Panc1 (cell line): ENCODE data around the gene JAZF1. TPM values are rescaled to one million over a fixed set of nuclear protein-coding genes. Genes with fewer than 3 reads are reported as not detected.

Source experiments
- ATAC-seq: fragments of 200-7000 bp; cut with Tn5 transposase; 2 replicates; pipeline ENCODE4 v1.9.1; 2020; ENCODE audit warnings: mild to moderate bottlenecking, moderate library complexity
- BruUV-seq: library from RNA; stranded (reverse); fragments of 400-500 nt; replicated peaks from 2 replicates; lab custom pipeline; 2021; lab: Mats Ljungman, UMichigan
- CTCF ChIA-PET: fragments of 300-600 bp; sonication (Branson Sonifier 250); formaldehyde crosslinking; loops from one replicate; lab custom pipeline; 2022; ENCODE audit warnings: antibody characterized with exemption; lab: Charles Lee
- POLR2A ChIA-PET: fragments of 300-600 bp; sonication (Branson Sonifier 250); formaldehyde crosslinking; loops from one replicate; lab custom pipeline; 2022; ENCODE audit warnings: antibody characterized with exemption; lab: Charles Lee
- DNase-seq: peaks from one replicate; pipeline ENCODE4 v3.0.0-alpha.2; 2010; ENCODE audit warnings: low read depth, low spot score
- H3K27ac ChIP-seq: 2 replicates; pipeline ENCODE4 v1.5.1; 2011; ENCODE audit warnings: mild to moderate bottlenecking, low read length, inconsistent platforms
- H3K27me3 ChIP-seq: fragments of 200-500 bp; sonication (Bioruptor generic); 2 replicates; pipeline ENCODE4 v1.6.0; 2014; ENCODE audit warnings: low read length, inconsistent platforms; ENCODE audit not compliant: control insufficient read depth, insufficient read depth
- H3K36me3 ChIP-seq: fragments of 200-500 bp; sonication (Bioruptor generic); 2 replicates; pipeline ENCODE4 v1.5.1; 2014; ENCODE audit warnings: inconsistent platforms, mild to moderate bottlenecking, low read length, moderate library complexity; ENCODE audit not compliant: control insufficient read depth, insufficient read depth
- H3K4me1 ChIP-seq: 2 replicates; pipeline ENCODE4 v1.5.1; 2011; ENCODE audit warnings: inconsistent platforms, mild to moderate bottlenecking, low read length, moderate library complexity; ENCODE audit not compliant: control insufficient read depth, insufficient read depth
- H3K4me3 ChIP-seq, 2 experiments: 2 replicates each; pipeline ENCODE4 v1.5.1; 2011 to 2012; ENCODE audit warnings: low read depth in 2 of 2, low read length in 2 of 2, mild to moderate bottlenecking in 2 of 2, inconsistent platforms in 1 of 2, moderate library complexity in 1 of 2
- H3K9me3 ChIP-seq: fragments of 200-500 bp; sonication (Bioruptor generic); 2 replicates; pipeline ENCODE4 v1.5.1; 2014; ENCODE audit warnings: low read depth, mild to moderate bottlenecking, inconsistent platforms, low read length, moderate library complexity; ENCODE audit not compliant: control insufficient read depth, insufficient read depth
- CTCF ChIP-seq: fragments of 450-650 bp; IDR thresholded peaks from 2 replicates; pipeline ENCODE4 v1.5.1; 2017; ENCODE audit warnings: mild to moderate bottlenecking
- POLR2AphosphoS5 ChIP-seq: IDR thresholded peaks from 2 replicates; pipeline ENCODE4 v1.6.1; 2012; ENCODE audit warnings: mild to moderate bottlenecking, low read depth, low read length, moderate library complexity
- REST ChIP-seq, 2 experiments: IDR thresholded peaks; 2 replicates each; pipeline ENCODE4 v1.6.1; 2011 to 2012; ENCODE audit warnings: low read depth in 2 of 2, control low read depth in 1 of 2, low read length in 1 of 2, mild to moderate bottlenecking in 1 of 2, moderate library complexity in 1 of 2; ENCODE audit not compliant: insufficient read depth in 1 of 2
- SIN3A ChIP-seq: IDR thresholded peaks from 2 replicates; pipeline ENCODE4 v1.6.1; 2012; ENCODE audit warnings: low read depth, mild to moderate bottlenecking, low read length, moderate library complexity, borderline replicate concordance; ENCODE audit not compliant: insufficient read depth
- TCF7L2 ChIP-seq: IDR thresholded peaks from 2 replicates; pipeline ENCODE4 v1.6.1; 2011; ENCODE audit warnings: mild to moderate bottlenecking, low read depth, low read length, inconsistent platforms
- in situ Hi-C: cut with HindIII; loops from 2 replicates; pipeline ENCODE4 v1.10.0; 2016; ENCODE audit warnings: low sequenced_read_pairs, low pct_unique_long_range_greater_than_20kb
- intact Hi-C: fragments of 100-400 bp; cut with micrococcal nuclease; formaldehyde crosslinking; loops from one replicate; pipeline ENCODE4 v1.10.0; 2022; ENCODE audit not compliant: unreplicated experiment
- total RNA-seq: library from RNA; stranded (reverse); gene quantifications from one replicate; pipeline ENCODE4 v1.2.1, GENCODE V29; 2021; ENCODE audit not compliant: unreplicated experiment

Gene JAZF1
- total RNA-seq, 1 experiment from 2014 or later, result 8.8 TPM

GRCh38 chr7:28180031-28180363, 598 bp downstream of the JAZF1 start:
- H3K27me3 ChIP-seq, result 0 out of 2 replicates have a peak, but pooled peaks cover 6% of the 10 kb centered on the region
- DNase-seq (no peak), ATAC-seq (no peak; the same call in 1 of the 2 replicates)
- no peaks in the 10 kb centered on the region for H3K9me3 ChIP-seq
- ChIA-PET POLR2A (no interaction called here), CTCF (no interaction called here)
- peaks cover 15% of the 10 kb centered on the region for H3K4me1 ChIP-seq
- TF ChIP-seq SIN3A, result no peak
- TF ChIP-seq REST (IDR thresholded peaks at IDR 0.05; ENCODE audit: insufficient read depth in 1 of 2, low read depth in 2 of 2, low read length in 1 of 2), result no peak
- no peak for TF ChIP-seq TCF7L2
- TF ChIP-seq CTCF, result no peak
- no peak for TF ChIP-seq POLR2AphosphoS5
- no TSS peak for BruUV-seq
- H3K27ac ChIP-seq, result no peak overlapping the region
- H3K36me3 ChIP-seq, result no peaks in the 10 kb centered on the region
- intact Hi-C loops (no loop called here), in situ Hi-C loops (no loop called here)
- peak overlapping the region in 1 of 2 experiments; percentile 60; a peak in 2 of 4 replicates for H3K4me3 ChIP-seq

- POLR2A ChIA-PET, result no interaction called here
- H3K4me3 ChIP-seq, result peak overlapping the region; percentile 60 to 65
- H3K27ac ChIP-seq, result peak overlapping the region; percentile 62
- peaks cover 15% of the 10 kb centered on the region for H3K4me1 ChIP-seq
- H3K27me3 ChIP-seq, result 0 out of 2 replicates have a peak, but pooled peaks cover 2% of the 10 kb centered on the region
- no peaks in the 10 kb centered on the region for H3K9me3 ChIP-seq
- TF ChIP-seq TCF7L2 (no peak), SIN3A (peak; percentile 77; the same call in 1 of the 2 replicates)
- CTCF ChIA-PET, result no interaction called here
- in situ Hi-C loops, result no loop called here
- no TSS peak for BruUV-seq
- DNase-seq, result no peak
- peak; percentile 87 for ATAC-seq
- intact Hi-C loops, result no loop called here
- H3K36me3 ChIP-seq, result no peaks in the 10 kb centered on the region
These were observed 1.2 kb downstream of the JAZF1 start for GRCh38 chr7:28179120-28180030.
